CD8-positive, alpha-beta memory T cell (primary cell): Measurements from ENCODE around the gene ACTL9. TPM values are rescaled to one million over a fixed set of nuclear protein-coding genes. Genes with fewer than 3 reads are reported as not detected.

Experiments used
- CTCF ChIA-PET: fragments of 350-600 bp; sonication (Branson Sonifier 250); formaldehyde crosslinking; loops from one replicate; lab custom pipeline; 2021; ENCODE audit warnings: antibody characterized with exemption; lab: Charles Lee
- POLR2A ChIA-PET: fragments of 350-600 bp; sonication (Branson Sonifier 250); formaldehyde crosslinking; loops from one replicate; lab custom pipeline; 2021; ENCODE audit warnings: antibody characterized with exemption; lab: Charles Lee
- DNase-seq, 5 donors: peaks; one replicate each; pipeline versions ENCODE4 v3.0.0 to v3.0.0-alpha.2; 2020 to 2022; ENCODE audit warnings: mixed read lengths in 1 of 5
- H3K27ac ChIP-seq: one replicate; pipeline ENCODE4 v1.7.0; 2013; ENCODE audit warnings: low read depth, mild to moderate bottlenecking, low read length, moderate library complexity
- H3K27me3 ChIP-seq: 2 replicates; pipeline ENCODE4 v1.7.0; 2013; ENCODE audit warnings: low read length, mild to moderate bottlenecking; ENCODE audit not compliant: insufficient read depth, poor library complexity, severe bottlenecking
- H3K36me3 ChIP-seq: 2 replicates; pipeline ENCODE4 v1.7.0; 2013; ENCODE audit warnings: mild to moderate bottlenecking, low read length, moderate library complexity; ENCODE audit not compliant: insufficient read depth
- H3K4me1 ChIP-seq: 2 replicates; pipeline ENCODE4 v1.7.0; 2013; ENCODE audit warnings: mild to moderate bottlenecking, low read length, moderate library complexity; ENCODE audit not compliant: insufficient read depth
- H3K4me3 ChIP-seq: 2 replicates; pipeline ENCODE4 v1.7.0; 2013; ENCODE audit warnings: mild to moderate bottlenecking, low read length
- H3K9me3 ChIP-seq: 2 replicates; pipeline ENCODE4 v1.7.0; 2013; ENCODE audit warnings: mild to moderate bottlenecking, low read length
- H3K27ac Mint-ChIP-seq, 8 donors: one replicate each; pipeline ENCODE4 v1.8.0; 2020 to 2021; ENCODE audit warnings: mixed read lengths in 8 of 8, mild to moderate bottlenecking in 6 of 8, inconsistent platforms in 3 of 8, moderate library complexity in 3 of 8
- H3K27me3 Mint-ChIP-seq, 2 donors: one replicate each; pipeline ENCODE4 v1.8.0; 2020 to 2021; ENCODE audit warnings: mixed read lengths in 2 of 2, mild to moderate bottlenecking in 1 of 2, moderate library complexity in 1 of 2
- H3K36me3 Mint-ChIP-seq, 3 donors: one replicate each; pipeline ENCODE4 v1.8.0; 2020 to 2021; ENCODE audit warnings: mixed read lengths in 3 of 3, inconsistent platforms in 1 of 3, mild to moderate bottlenecking in 1 of 3
- H3K4me1 Mint-ChIP-seq, 3 donors: one replicate each; pipeline ENCODE4 v1.8.0; 2020 to 2021; ENCODE audit warnings: mixed read lengths in 3 of 3, inconsistent platforms in 1 of 3, mild to moderate bottlenecking in 1 of 3
- H3K4me3 Mint-ChIP-seq, 7 donors: one replicate each; pipeline ENCODE4 v1.8.0; 2020 to 2021; ENCODE audit warnings: mixed read lengths in 7 of 7, mild to moderate bottlenecking in 6 of 7, moderate library complexity in 4 of 7, inconsistent platforms in 2 of 7
- H3K9me3 Mint-ChIP-seq, 5 donors: one replicate each; pipeline ENCODE4 v1.8.0; 2020 to 2022; ENCODE audit warnings: mixed read lengths in 5 of 5, mild to moderate bottlenecking in 3 of 5, moderate library complexity in 2 of 5, inconsistent platforms in 1 of 5
- polyA plus RNA-seq: library from polyadenylated mRNA; unstranded; fragments of 300-500 nt; fragmentation: Illumina TruSeq; gene quantifications from one replicate; pipeline ENCODE4 v1.2.3, GENCODE V29; 2021
- total RNA-seq, 2 experiments: library from RNA; stranded (reverse); gene quantifications; one replicate each; pipeline ENCODE4 v1.2.3, GENCODE V29; 2021

The ACTL9 gene
- total and polyA plus RNA-seq, 3 experiments from 2014 or later, result not detected

- CTCF ChIA-PET, result interaction anchor here (0.6 to 11.5 kb wide), 5 partner anchors 29 to 116 kb away, joined by 4 to 115 read pairs (median 8); no protein-coding TSS in a partner anchor
Observed at GRCh38 chr19:8695911-8696310, 2.7 kb downstream of the ACTL9 start.

DNA sequence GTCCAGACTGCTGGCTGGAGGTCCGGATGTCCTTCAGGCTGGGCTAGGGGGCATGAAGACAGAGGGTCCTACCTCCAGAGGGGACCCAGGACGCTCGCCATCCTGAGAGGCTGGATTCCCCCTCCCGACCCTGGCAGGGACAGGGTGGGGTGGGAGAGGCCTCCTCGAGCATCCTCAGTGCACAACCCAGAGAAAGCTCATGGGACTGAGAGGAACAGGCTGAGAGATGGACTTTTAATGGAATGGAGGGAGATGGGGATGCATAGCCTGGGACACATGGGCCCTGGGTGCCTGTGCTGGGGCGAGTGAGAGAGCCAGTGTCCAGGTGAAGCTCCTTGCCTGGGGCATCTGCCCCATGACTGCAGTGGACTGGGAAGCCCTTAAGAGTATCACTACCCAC is 3.1 kb downstream of the ACTL9 start:
- Mint-ChIP-seq H3K36me3 (peaks cover 0 to 1% (median 0%) of the 10 kb centered on the region in 3 donors), H3K4me1 (peaks cover 14 to 18% (median 16%) of the 10 kb centered on the region in 3 donors), H3K4me3 (no peak overlapping the region), H3K27ac (no peak overlapping the region), H3K27me3 (peaks cover 5 to 32% of the 10 kb centered on the region in 2 donors), H3K9me3 (no peaks in the 10 kb centered on the region)
- CTCF ChIA-PET, result interaction anchor here (0.6 to 11.5 kb wide), 7 partner anchors 28 to 116 kb away, joined by 4 to 115 read pairs (median 10); no protein-coding TSS in a partner anchor
- H3K4me3 ChIP-seq, result no peak overlapping the region
- H3K9me3 ChIP-seq, result no peaks in the 10 kb centered on the region
- H3K36me3 ChIP-seq, result no peaks in the 10 kb centered on the region
- DNase-seq, result no peak
- H3K27ac ChIP-seq, result no peak overlapping the region
- no peaks in the 10 kb centered on the region for H3K27me3 ChIP-seq
- POLR2A ChIA-PET, result no interaction called here
- peaks cover 8% of the 10 kb centered on the region for H3K4me1 ChIP-seq

More at GRCh38 chr19:8695911-8696310, 2.7 kb downstream of the ACTL9 start:
- no peak for DNase-seq
- Mint-ChIP-seq H3K27me3 (peaks cover 5 to 32% of the 10 kb centered on the region in 2 donors), H3K36me3 (no peaks in the 10 kb centered on the region), H3K27ac (peak overlapping the region in 2 of 8 donors; percentile 29 to 37), H3K4me1 (peaks cover 16 to 20% (median 19%) of the 10 kb centered on the region in 3 donors), H3K4me3 (no peak overlapping the region), H3K9me3 (no peaks in the 10 kb centered on the region)
- Histone ChIP-seq H3K9me3 (no peaks in the 10 kb centered on the region), H3K4me3 (no peak overlapping the region), H3K4me1 (peaks cover 9% of the 10 kb centered on the region), H3K27me3 (no peaks in the 10 kb centered on the region), H3K36me3 (no peaks in the 10 kb centered on the region), H3K27ac (no peak overlapping the region)
- POLR2A ChIA-PET, result no interaction called here

GRCh38 chr19:8690753-8691539 is 7.6 kb downstream of the ACTL9 start:
- H3K4me3 Mint-ChIP-seq, result no peak overlapping the region
- CTCF ChIA-PET, result interaction anchor here (0.8 to 11.5 kb wide), 2 partner anchors 36 to 47 kb away, joined by 3 to 115 read pairs; no protein-coding TSS in a partner anchor
- peaks cover 5 to 7% (median 6%) of the 10 kb centered on the region in 3 donors for H3K4me1 Mint-ChIP-seq
- Histone ChIP-seq H3K36me3 (no peaks in the 10 kb centered on the region), H3K9me3 (no peaks in the 10 kb centered on the region), H3K27ac (no peak overlapping the region), H3K27me3 (no peaks in the 10 kb centered on the region), H3K4me3 (no peak overlapping the region), H3K4me1 (peaks cover 8% of the 10 kb centered on the region)
- no peak for DNase-seq
- POLR2A ChIA-PET, result no interaction called here
- peak overlapping the region in 2 of 8 donors; percentile 40 to 90 for H3K27ac Mint-ChIP-seq
- H3K9me3 Mint-ChIP-seq, result peaks cover 0 to 2% (median 0%) of the 10 kb centered on the region in 5 donors
- H3K36me3 Mint-ChIP-seq, result peaks cover 0 to 3% (median 0%) of the 10 kb centered on the region in 3 donors
- H3K27me3 Mint-ChIP-seq, result peaks cover 3 to 38% of the 10 kb centered on the region in 2 donors

GRCh38 chr19:8688930-8689329 is 9.7 kb downstream of the ACTL9 start:
- Mint-ChIP-seq H3K27ac (no peak overlapping the region), H3K4me1 (no peaks in the 10 kb centered on the region), H3K9me3 (peaks cover 0 to 2% (median 0%) of the 10 kb centered on the region in 5 donors), H3K27me3 (peaks cover 4 to 34% of the 10 kb centered on the region in 2 donors), H3K36me3 (peaks cover 0 to 3% (median 0%) of the 10 kb centered on the region in 3 donors), H3K4me3 (no peak overlapping the region)
- no peak overlapping the region for H3K4me3 ChIP-seq
- no peaks in the 10 kb centered on the region for H3K9me3 ChIP-seq
- no peak for DNase-seq
- H3K27ac ChIP-seq, result no peak overlapping the region
- H3K36me3 ChIP-seq, result no peaks in the 10 kb centered on the region
- H3K4me1 ChIP-seq, result peaks cover under 1% of the 10 kb centered on the region
- ChIA-PET CTCF (interaction anchor here (11.5 kb wide), 1 partner anchor 34 kb away, joined by 115 read pairs; no protein-coding TSS in a partner anchor), POLR2A (no interaction called here)
- no peaks in the 10 kb centered on the region for H3K27me3 ChIP-seq

DNA sequence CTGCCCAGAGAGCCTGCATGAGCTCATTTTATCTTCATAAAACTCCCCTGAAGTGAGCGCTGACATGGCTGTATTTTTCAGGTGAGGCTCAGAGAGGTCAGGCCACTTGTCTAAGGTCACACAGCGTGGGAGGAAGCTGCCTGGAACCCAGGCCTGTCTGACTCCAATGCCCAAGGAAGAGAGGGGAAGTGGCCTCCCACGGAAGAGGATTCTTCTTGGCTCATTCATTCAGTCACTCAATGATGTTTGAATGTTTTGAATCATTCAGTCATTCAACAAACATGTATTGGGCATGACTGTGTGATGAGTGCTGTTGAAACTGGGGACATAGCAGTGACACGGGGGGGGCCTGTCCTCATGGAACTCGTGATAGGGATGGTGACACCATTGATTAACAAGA is 12.0 kb downstream of the ACTL9 start:
- Histone ChIP-seq H3K36me3 (no peaks in the 10 kb centered on the region), H3K27ac (no peak overlapping the region), H3K27me3 (no peaks in the 10 kb centered on the region), H3K9me3 (no peaks in the 10 kb centered on the region), H3K4me3 (no peak overlapping the region), H3K4me1 (no peaks in the 10 kb centered on the region)
- no peak overlapping the region for H3K4me3 Mint-ChIP-seq
- DNase-seq, result no peak
- peaks cover 4 to 10% (median 9%) of the 10 kb centered on the region in 3 donors for H3K4me1 Mint-ChIP-seq
- CTCF ChIA-PET, result interaction anchor here (11.5 kb wide), 1 partner anchor 32 kb away, joined by 115 read pairs; no protein-coding TSS in a partner anchor
- peak overlapping the region in 1 of 8 donors; percentile 10 for H3K27ac Mint-ChIP-seq
- POLR2A ChIA-PET, result no interaction called here
- H3K9me3 Mint-ChIP-seq, result peaks cover 0 to 2% (median 0%) of the 10 kb centered on the region in 5 donors
- H3K27me3 Mint-ChIP-seq, result peaks cover 4 to 18% of the 10 kb centered on the region in 2 donors
- peaks cover 0 to 3% (median 0%) of the 10 kb centered on the region in 3 donors for H3K36me3 Mint-ChIP-seq

DNA sequence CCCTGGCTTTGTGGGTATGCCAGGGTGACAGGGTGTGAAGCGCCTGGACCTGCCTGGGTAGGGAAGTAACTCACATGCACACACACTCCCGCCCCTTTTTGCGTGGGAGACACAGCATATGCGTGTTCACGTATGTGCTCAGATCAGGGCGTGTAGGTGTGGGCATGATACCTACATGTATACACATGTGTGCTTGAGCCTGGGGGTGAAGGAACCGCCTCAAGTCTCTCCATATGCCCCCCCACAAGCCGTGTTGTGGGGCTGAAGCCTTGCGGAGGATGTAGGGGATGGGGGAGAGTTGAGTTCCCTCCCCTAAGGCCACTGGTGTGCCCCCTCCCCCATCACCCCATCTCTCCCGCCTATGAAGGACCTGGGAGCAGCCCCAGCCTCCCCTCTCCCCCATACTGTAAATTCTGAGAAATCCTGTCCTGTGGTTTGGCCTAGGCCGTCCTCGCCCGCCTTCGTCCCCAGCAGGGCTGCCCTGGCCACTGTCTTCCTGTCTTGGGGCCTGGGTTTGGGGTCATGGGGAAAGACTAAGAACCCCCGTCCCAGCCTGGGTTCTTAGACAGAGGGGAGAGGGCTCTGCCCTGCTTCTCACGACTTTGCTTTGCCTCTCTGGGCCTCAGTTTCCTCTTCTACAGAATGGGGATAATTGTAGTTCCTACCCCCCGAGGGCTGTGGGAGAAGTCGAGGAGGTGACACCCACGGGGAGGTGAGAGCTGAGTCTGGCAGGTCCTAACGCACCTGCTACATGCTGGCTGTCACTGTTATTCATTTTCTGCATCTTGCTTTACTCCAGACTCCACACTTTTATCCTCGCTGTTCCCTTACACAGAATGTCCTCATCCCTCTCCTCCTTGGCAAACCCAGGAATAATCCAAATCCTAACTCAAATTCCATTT is 14.3 kb downstream of the ACTL9 start:
- ChIA-PET POLR2A (no interaction called here), CTCF (interaction anchor here (1.4 kb wide), 1 partner anchor 10 kb away, joined by 3 read pairs; no protein-coding TSS in a partner anchor)
- Mint-ChIP-seq H3K4me1 (peaks cover 9 to 15% (median 14%) of the 10 kb centered on the region in 3 donors), H3K4me3 (no peak overlapping the region), H3K36me3 (peaks cover 0 to 5% (median 0%) of the 10 kb centered on the region in 3 donors), H3K9me3 (peaks cover 0 to 2% (median 0%) of the 10 kb centered on the region in 5 donors), H3K27me3 (peaks cover 5 to 14% of the 10 kb centered on the region in 2 donors), H3K27ac (peak overlapping the region in 1 of 8 donors; percentile 25)
- Histone ChIP-seq H3K9me3 (no peaks in the 10 kb centered on the region), H3K4me1 (no peaks in the 10 kb centered on the region), H3K27ac (no peak overlapping the region), H3K36me3 (no peaks in the 10 kb centered on the region), H3K4me3 (no peak overlapping the region), H3K27me3 (no peaks in the 10 kb centered on the region)
- DNase-seq, result no peak

- no peak overlapping the region for H3K27ac ChIP-seq
- H3K4me3 ChIP-seq, result no peak overlapping the region
- no peaks in the 10 kb centered on the region for H3K36me3 ChIP-seq
- no peaks in the 10 kb centered on the region for H3K9me3 ChIP-seq
- H3K27ac Mint-ChIP-seq, result peak overlapping the region in 1 of 8 donors; percentile 33
- peaks cover 9 to 17% (median 15%) of the 10 kb centered on the region in 3 donors for H3K4me1 Mint-ChIP-seq
- H3K4me1 ChIP-seq, result no peaks in the 10 kb centered on the region
- peaks cover 0 to 5% (median 5%) of the 10 kb centered on the region in 3 donors for H3K36me3 Mint-ChIP-seq
- no peak for DNase-seq
- POLR2A ChIA-PET, result no interaction called here
- CTCF ChIA-PET, result no interaction called here
- no peak overlapping the region for H3K4me3 Mint-ChIP-seq
- H3K27me3 ChIP-seq, result no peaks in the 10 kb centered on the region
- H3K9me3 Mint-ChIP-seq, result peaks cover 0 to 3% (median 0%) of the 10 kb centered on the region in 5 donors
- peaks cover 7 to 9% of the 10 kb centered on the region in 2 donors for H3K27me3 Mint-ChIP-seq
Observed at GRCh38 chr19:8682931-8683330, 15.7 kb downstream of the ACTL9 start.
